Spleen (tissue), 11 donors: ENCODE measurements around the gene DNAJB6. TPM values are rescaled to one million over a fixed set of nuclear protein-coding genes. Genes with fewer than 3 reads are reported as not detected.
"Not testable (repeated sequence)": the region's sequence is repeated elsewhere in the genome, so short reads cannot be mapped to it uniquely, and the experiment has no call there.

Experiments used
- DNase-seq: peaks from one replicate; pipeline ENCODE4 v3.0.0-alpha.2; 2020
- H3K27ac ChIP-seq, 8 donors: fragments of 200-600 bp; sonication (generic) in 7 of 8; 1 replicate in 4 of 8; 2 replicates in 4 of 8; pipeline versions ENCODE4 v1.5.0 to v1.8.0; 2016 to 2021; ENCODE audit warnings: inconsistent platforms in 4 of 8, mild to moderate bottlenecking in 4 of 8, moderate library complexity in 1 of 8
- H3K27me3 ChIP-seq, 7 donors: fragments of 200-600 bp; sonication (generic) in 6 of 7; replicated peaks in 1 of 7; 1 replicate in 4 of 7; 2 replicates in 3 of 7; pipeline versions ENCODE4 v1.5.0 to v1.8.0; 2016 to 2021; ENCODE audit warnings: inconsistent platforms in 3 of 7, mild to moderate bottlenecking in 1 of 7
- H3K36me3 ChIP-seq, 6 donors: fragments of 200-600 bp; sonication (generic) in 5 of 6; 1 replicate in 4 of 6; 2 replicates in 2 of 6; pipeline versions ENCODE4 v1.5.0 to v1.8.0; 2016 to 2021; ENCODE audit warnings: inconsistent platforms in 2 of 6
- H3K4me1 ChIP-seq, 6 donors: fragments of 200-600 bp; sonication (generic) in 5 of 6; 1 replicate in 3 of 6; 2 replicates in 3 of 6; pipeline versions ENCODE4 v1.5.0 to v1.8.0; 2016 to 2021; ENCODE audit warnings: inconsistent platforms in 3 of 6
- H3K4me3 ChIP-seq, 8 donors: fragments of 200-600 bp; sonication (generic) in 7 of 8; 1 replicate in 4 of 8; 2 replicates in 4 of 8; pipeline versions ENCODE4 v1.5.0 to v1.8.0; 2016 to 2021; ENCODE audit warnings: inconsistent platforms in 4 of 8, mild to moderate bottlenecking in 4 of 8, moderate library complexity in 2 of 8
- H3K9me3 ChIP-seq, 8 donors: fragments of 200-600 bp; sonication (generic) in 7 of 8; 1 replicate in 4 of 8; 2 replicates in 4 of 8; pipeline versions ENCODE4 v1.5.0 to v1.8.0; 2016 to 2021; ENCODE audit warnings: inconsistent platforms in 4 of 8
- POLR2A ChIP-seq, 3 donors: fragments of 450-650 bp; IDR thresholded peaks; one replicate each; pipeline ENCODE4 v1.5.1; 2017; ENCODE audit warnings: antibody characterized with exemption in 3 of 3, mild to moderate bottlenecking in 1 of 3
- POLR2AphosphoS5 ChIP-seq, 3 donors: sonication (generic); formaldehyde crosslinking; IDR thresholded peaks; one replicate each; pipeline ENCODE4 v1.5.1; 2017; ENCODE audit warnings: antibody characterized with exemption in 3 of 3
- WGBS, 5 donors: extraction: QIAGEN DNeasy Blood & Tissue Kit in 3 of 5; methylation state at CpG; one replicate each; pipeline versions ENCODE4 v1.1.5 to v1.1.7; 2013 to 2018; 5-methylcytosine and 5-hydroxymethylcytosine counted together
- intact Hi-C: fragments of 100-400 bp; cut with DNase I; formaldehyde crosslinking; loops from one replicate; pipeline ENCODE4 v1.15.0; 2023; ENCODE audit warnings: low total_unique reads
- polyA plus RNA-seq, 3 donors: library from polyadenylated mRNA; stranded (reverse); fragments of 200-250 nt; gene quantifications; one replicate each; pipeline ENCODE4 v1.2.1, GENCODE V29; 2013
- total RNA-seq, 7 donors: library from RNA; depleted of rRNA in 3 of 7; stranded (reverse); fragments of >200 nt in 3 of 7; fragmentation: NEBNext Ultra II Directional in 4 of 7; extraction: Animal tissue kit (Norgen Biotek cat#: 25700) in 4 of 7; gene quantifications; one replicate each; pipeline versions ENCODE4 v1.1.0 to v1.2.1, GENCODE V29; 2016 to 2021
- TF ChIP-seq, protein P1 (sequence below), 11 experiments: fragments of 200-600 bp in 7 of 11; fragments of 450-650 bp in 4 of 11; sonication (generic) in 4 of 11; IDR thresholded peaks in 8 of 11; conservative IDR thresholded peaks in 3 of 11; 1 replicate in 7 of 11; 2 replicates in 4 of 11; pipeline versions ENCODE4 v1.4.0 to v1.8.0; 2016 to 2021; ENCODE audit warnings: antibody characterized with exemption in 11 of 11, inconsistent platforms in 4 of 11, mild to moderate bottlenecking in 1 of 11
- donor health status: healthy with polysubstance abuse.
- donor health status: DM: no; HTN: no; CAD: no; lungs with moderate emphysema.
- donor health status: DM: no; HTN: no; CAD: no.
- donor health status: Bipolar disorder and iron deficiency.
- donor health status: healthy.
- donor health status: DM: no; HTN: no; CAD: no.
- donor health status: DM: yes; HTN: yes; CAD: no.

DNAJB6 gene
- total and polyA plus RNA-seq, 10 donors = 37.7 to 115 (median 92.0) TPM

DNA sequence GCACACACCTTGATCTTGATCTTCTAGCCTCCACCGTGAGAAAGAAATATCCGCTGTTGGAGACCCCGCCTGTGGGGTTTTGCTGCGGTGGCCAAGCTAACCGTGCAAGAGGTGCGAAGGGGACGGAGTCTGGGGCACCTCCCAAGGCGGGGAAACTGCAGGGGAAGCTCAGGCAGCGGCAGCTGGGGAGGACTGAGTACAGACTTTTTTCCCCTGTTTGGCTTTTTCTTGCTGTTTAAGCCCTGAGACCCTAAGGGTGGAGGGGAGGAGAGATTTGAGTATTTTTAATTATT, 108.0 kb downstream of the DNAJB6 start:
- Histone ChIP-seq H3K36me3 (no peaks in the 10 kb centered on the region), H3K4me1 (no peaks in the 10 kb centered on the region), H3K9me3 (peaks cover 0 to 3% (median 0%) of the 10 kb centered on the region in 8 donors), H3K27me3 (peaks cover 0 to 7% (median 0%) of the 10 kb centered on the region in 7 donors), H3K27ac (no peak overlapping the region), H3K4me3 (no peak overlapping the region)
- 75 to 85% (median 78%) methylated on average over 9 of the region's 9 CpGs for WGBS, 5 donors
- intact Hi-C loops = no loop called here
- no peak for DNase-seq
- TF ChIP-seq POLR2AphosphoS5 (IDR thresholded peaks at IDR 0.05) (no peak), POLR2A (IDR thresholded peaks at IDR 0.05) (no peak)
- TF ChIP-seq, protein P1, sequence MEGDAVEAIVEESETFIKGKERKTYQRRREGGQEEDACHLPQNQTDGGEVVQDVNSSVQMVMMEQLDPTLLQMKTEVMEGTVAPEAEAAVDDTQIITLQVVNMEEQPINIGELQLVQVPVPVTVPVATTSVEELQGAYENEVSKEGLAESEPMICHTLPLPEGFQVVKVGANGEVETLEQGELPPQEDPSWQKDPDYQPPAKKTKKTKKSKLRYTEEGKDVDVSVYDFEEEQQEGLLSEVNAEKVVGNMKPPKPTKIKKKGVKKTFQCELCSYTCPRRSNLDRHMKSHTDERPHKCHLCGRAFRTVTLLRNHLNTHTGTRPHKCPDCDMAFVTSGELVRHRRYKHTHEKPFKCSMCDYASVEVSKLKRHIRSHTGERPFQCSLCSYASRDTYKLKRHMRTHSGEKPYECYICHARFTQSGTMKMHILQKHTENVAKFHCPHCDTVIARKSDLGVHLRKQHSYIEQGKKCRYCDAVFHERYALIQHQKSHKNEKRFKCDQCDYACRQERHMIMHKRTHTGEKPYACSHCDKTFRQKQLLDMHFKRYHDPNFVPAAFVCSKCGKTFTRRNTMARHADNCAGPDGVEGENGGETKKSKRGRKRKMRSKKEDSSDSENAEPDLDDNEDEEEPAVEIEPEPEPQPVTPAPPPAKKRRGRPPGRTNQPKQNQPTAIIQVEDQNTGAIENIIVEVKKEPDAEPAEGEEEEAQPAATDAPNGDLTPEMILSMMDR (IDR thresholded peaks at IDR 0.05 in 8 of 11, conservative IDR thresholded peaks at IDR 0.05 in 3 of 11) = no peak

DNA sequence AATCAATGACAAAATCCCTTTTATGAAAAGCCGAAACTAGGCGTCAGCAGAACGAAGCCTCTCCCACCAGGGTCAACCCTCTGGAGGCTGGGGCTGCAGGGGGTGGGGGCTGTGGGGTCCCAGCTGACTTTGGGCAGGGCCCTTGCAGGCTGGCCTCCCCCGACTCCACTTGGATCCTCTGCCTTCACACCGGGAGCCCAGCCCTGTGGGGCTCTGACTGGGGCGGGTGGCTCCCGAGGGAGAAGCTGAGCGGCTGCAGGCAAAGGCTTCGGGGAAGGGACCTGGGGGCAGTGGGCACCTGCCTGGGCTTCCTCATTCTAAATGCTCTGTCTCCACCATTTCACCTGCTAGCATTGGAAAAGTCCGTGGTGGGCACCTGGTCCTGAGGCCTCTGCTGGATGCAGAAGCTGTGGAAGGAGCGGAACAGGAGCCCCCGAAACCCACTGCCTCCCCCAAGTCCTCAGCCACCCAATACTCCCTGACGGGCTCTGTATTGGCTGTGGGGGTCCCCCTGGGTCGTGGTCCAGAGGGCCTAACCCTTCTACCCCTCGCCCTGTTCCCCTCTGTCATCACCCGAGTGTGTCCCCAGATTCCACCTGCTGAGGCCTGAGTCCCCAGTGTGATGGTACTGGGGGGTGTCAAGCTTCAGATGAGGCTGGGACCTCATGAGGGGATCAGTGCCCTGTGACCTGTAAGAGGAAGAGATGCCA, 108.6 kb downstream of the DNAJB6 start:
- DNase-seq = peak; percentile 67
- peaks cover 0 to 7% (median 0%) of the 10 kb centered on the region in 7 donors for H3K27me3 ChIP-seq
- intact Hi-C loops = no loop called here
- H3K36me3 ChIP-seq = no peaks in the 10 kb centered on the region
- H3K27ac ChIP-seq = no peak overlapping the region
- no peaks in the 10 kb centered on the region for H3K4me1 ChIP-seq
- no peak for TF ChIP-seq POLR2AphosphoS5 (IDR thresholded peaks at IDR 0.05)
- no peak for TF ChIP-seq POLR2A (IDR thresholded peaks at IDR 0.05)
- TF ChIP-seq, protein P1 (IDR thresholded peaks at IDR 0.05 in 8 of 11, conservative IDR thresholded peaks at IDR 0.05 in 3 of 11) = no peak
- WGBS, 5 donors = 72 to 87% (median 82%) methylated on average over 16 of the region's 16 CpGs
- no peak overlapping the region for H3K4me3 ChIP-seq
- peaks cover 0 to 3% (median 0%) of the 10 kb centered on the region in 8 donors for H3K9me3 ChIP-seq

GRCh38 chr7:157445956-157446295, 109.1 kb downstream of the DNAJB6 start:
- DNase-seq = peak; percentile 57
- 89 to 95% (median 94%) methylated on average over 4 to 11 of the region's 11 CpGs for WGBS, 5 donors

DNA sequence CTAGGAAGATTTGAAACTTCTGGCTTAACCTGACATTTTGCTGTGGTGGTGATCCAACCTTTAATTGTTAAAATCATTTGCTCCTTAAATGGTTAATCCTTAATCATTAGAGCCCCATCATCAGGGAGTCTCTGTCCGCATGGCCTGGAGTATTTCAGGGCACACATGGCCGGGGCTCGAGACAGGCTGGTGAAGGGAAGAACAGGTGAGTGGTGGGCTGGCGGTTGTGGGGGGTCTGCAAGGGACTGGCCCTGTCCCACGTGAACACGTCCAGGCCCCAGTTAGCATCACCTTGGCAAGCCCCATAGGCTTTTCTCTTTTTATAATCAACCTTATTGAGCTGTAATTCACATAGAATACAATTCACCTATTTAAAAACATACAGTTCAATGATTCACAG, 109.5 kb downstream of the DNAJB6 start:
- Histone ChIP-seq H3K36me3 (no peaks in the 10 kb centered on the region), H3K4me3 (no peak overlapping the region), H3K27me3 (peaks cover 0 to 7% (median 0%) of the 10 kb centered on the region in 7 donors), H3K4me1 (no peaks in the 10 kb centered on the region), H3K9me3 (peaks cover 0 to 3% (median 0%) of the 10 kb centered on the region in 8 donors), H3K27ac (no peak overlapping the region)
- intact Hi-C loops = no loop called here
- TF ChIP-seq POLR2AphosphoS5 (IDR thresholded peaks at IDR 0.05) = no peak
- TF ChIP-seq POLR2A (IDR thresholded peaks at IDR 0.05) = no peak
- TF ChIP-seq, protein P1 (IDR thresholded peaks at IDR 0.05 in 8 of 11, conservative IDR thresholded peaks at IDR 0.05 in 3 of 11) = no peak
- DNase-seq = peak; percentile 39
- WGBS, 5 donors = 68 to 84% (median 76%) methylated on average over 6 of the region's 6 CpGs

More at GRCh38 chr7:157445956-157446295, 109.1 kb downstream of the DNAJB6 start:
- Histone ChIP-seq H3K4me3 (no peak overlapping the region), H3K9me3 (peaks cover 0 to 3% (median 0%) of the 10 kb centered on the region in 8 donors), H3K27me3 (peaks cover 0 to 7% (median 0%) of the 10 kb centered on the region in 7 donors), H3K27ac (no peak overlapping the region), H3K36me3 (no peaks in the 10 kb centered on the region), H3K4me1 (no peaks in the 10 kb centered on the region)
- intact Hi-C loops = no loop called here
- TF ChIP-seq POLR2AphosphoS5 (IDR thresholded peaks at IDR 0.05) (no peak), POLR2A (IDR thresholded peaks at IDR 0.05) (no peak)
- TF ChIP-seq, protein P1 (IDR thresholded peaks at IDR 0.05 in 8 of 11, conservative IDR thresholded peaks at IDR 0.05 in 3 of 11) = no peak

DNA sequence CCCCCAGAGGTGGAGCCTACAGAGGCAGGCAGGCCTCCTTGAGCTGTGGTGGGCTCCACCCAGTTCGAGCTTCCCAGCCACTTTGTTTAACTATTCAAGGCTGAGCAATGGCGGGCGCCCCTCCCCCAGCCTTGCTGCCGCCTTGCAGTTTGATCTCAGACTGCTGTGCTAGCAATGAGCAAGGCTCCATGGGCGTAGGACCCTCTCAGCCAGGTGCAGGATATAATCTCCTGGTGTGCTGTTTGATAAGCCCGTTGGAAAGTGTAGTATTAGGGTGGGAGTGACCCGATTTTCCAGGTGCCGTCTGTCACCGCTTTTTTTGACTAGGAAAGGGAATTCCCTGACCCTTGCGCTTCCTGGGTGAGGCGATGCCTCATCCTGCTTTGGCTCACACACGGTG, 117.2 kb downstream of the DNAJB6 start:
- H3K4me1 ChIP-seq, intact Hi-C loops, H3K27ac ChIP-seq, H3K36me3 ChIP-seq, H3K4me3 ChIP-seq: not testable (repeated sequence)
- H3K27me3 ChIP-seq = peaks cover 0 to 28% (median 0%) of the 10 kb centered on the region in 7 donors
- WGBS, 5 donors = 83 to 95% (median 90%) methylated on average over 12 of the region's 12 CpGs
- DNase-seq = peak; percentile 20
- peaks cover 0 to 24% (median 14%) of the 10 kb centered on the region in 8 donors for H3K9me3 ChIP-seq
